Measurements from ENCODE around the gene CDC42EP5.

- TF ChIP-seq CTCF (conservative IDR thresholded peaks at IDR 0.05) (no peak), EZH2 (IDR thresholded peaks at IDR 0.05; ENCODE audit: low read depth) (no peak)
These were observed 57.7 kb downstream of the CDC42EP5 start, which contains the start of gene TTYH1 for GRCh38 chr19:54415208-54415900.

Data from PC-9 (cell line).